Measurements from ENCODE around the gene HYLS1.

DNA sequence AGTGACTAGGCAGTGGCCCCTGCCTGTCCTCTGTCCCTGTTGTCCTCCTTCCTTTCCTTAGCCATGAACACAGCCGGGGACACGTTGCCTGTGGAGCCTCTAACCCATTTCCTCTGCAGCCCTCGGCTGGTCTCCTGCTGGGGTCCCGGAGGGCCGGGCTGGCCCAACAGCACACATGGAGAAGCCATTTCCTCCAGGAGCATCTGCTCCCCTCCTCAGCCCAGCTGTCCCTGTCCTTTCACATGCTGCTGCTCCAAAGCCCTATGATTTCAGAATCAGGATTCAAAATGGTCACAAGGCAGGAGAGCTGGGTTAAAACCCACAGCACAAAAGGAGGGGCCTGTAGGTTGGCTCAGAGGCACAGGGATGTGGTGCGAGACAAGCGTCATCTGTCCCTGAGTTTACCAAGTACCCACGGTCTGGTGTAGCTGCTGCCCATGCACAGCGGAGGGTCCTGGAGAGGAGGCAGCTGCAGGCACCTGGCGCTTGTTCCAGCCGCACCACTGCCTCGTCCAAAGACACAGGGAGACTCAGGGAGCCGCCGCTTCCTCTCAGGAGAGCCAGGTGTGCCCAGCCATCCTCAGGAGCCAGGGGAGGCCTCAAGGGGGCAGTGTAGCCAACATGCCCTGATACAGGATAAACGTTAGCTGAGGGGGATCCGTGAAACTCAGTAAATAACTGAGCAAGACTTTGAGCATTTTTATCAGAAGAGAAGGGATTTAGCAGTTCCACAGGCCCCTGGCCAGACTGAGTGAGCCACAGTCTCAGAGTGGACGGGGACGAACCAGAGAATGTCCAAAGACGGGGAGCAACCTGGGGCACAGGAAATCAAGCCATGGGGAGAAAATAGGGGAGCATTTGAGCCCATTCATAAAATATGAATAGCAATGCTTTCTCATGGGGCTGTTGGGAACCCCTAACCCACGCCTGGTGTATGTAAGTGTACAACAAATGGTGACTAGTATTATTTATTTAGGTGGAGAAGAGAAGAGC lies 54.4 kb downstream of the HYLS1 start:
- TF ChIP-seq, protein P1, sequence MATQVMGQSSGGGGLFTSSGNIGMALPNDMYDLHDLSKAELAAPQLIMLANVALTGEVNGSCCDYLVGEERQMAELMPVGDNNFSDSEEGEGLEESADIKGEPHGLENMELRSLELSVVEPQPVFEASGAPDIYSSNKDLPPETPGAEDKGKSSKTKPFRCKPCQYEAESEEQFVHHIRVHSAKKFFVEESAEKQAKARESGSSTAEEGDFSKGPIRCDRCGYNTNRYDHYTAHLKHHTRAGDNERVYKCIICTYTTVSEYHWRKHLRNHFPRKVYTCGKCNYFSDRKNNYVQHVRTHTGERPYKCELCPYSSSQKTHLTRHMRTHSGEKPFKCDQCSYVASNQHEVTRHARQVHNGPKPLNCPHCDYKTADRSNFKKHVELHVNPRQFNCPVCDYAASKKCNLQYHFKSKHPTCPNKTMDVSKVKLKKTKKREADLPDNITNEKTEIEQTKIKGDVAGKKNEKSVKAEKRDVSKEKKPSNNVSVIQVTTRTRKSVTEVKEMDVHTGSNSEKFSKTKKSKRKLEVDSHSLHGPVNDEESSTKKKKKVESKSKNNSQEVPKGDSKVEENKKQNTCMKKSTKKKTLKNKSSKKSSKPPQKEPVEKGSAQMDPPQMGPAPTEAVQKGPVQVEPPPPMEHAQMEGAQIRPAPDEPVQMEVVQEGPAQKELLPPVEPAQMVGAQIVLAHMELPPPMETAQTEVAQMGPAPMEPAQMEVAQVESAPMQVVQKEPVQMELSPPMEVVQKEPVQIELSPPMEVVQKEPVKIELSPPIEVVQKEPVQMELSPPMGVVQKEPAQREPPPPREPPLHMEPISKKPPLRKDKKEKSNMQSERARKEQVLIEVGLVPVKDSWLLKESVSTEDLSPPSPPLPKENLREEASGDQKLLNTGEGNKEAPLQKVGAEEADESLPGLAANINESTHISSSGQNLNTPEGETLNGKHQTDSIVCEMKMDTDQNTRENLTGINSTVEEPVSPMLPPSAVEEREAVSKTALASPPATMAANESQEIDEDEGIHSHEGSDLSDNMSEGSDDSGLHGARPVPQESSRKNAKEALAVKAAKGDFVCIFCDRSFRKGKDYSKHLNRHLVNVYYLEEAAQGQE (IDR thresholded peaks at IDR 0.05; ENCODE audit: low read depth) = no peak
- TF ChIP-seq ZBTB7A (IDR thresholded peaks at IDR 0.05; ENCODE audit: low read depth) = no peak
- no peak for TF ChIP-seq YY1 (IDR thresholded peaks at IDR 0.05; ENCODE audit: low read depth)
- TF ChIP-seq, protein P2, sequence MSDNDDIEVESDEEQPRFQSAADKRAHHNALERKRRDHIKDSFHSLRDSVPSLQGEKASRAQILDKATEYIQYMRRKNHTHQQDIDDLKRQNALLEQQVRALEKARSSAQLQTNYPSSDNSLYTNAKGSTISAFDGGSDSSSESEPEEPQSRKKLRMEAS (IDR thresholded peaks at IDR 0.05) = no peak
- no peak for TF ChIP-seq CREB1 (IDR thresholded peaks at IDR 0.05; ENCODE audit: low read depth)
- TF ChIP-seq RAD21 (IDR thresholded peaks at IDR 0.05; ENCODE audit: low read depth) = peak; percentile 79
- no peak for TF ChIP-seq TAF1 (IDR thresholded peaks at IDR 0.05; ENCODE audit: low read depth)
- no peak for TF ChIP-seq TCF12 (IDR thresholded peaks at IDR 0.05; ENCODE audit: low read depth)
- TF ChIP-seq CEBPB (IDR thresholded peaks at IDR 0.05) = no peak

Data from Ishikawa (cell line).